ENCODE measurements around the gene CRAMP1.

The CRAMP1 gene

DNA sequence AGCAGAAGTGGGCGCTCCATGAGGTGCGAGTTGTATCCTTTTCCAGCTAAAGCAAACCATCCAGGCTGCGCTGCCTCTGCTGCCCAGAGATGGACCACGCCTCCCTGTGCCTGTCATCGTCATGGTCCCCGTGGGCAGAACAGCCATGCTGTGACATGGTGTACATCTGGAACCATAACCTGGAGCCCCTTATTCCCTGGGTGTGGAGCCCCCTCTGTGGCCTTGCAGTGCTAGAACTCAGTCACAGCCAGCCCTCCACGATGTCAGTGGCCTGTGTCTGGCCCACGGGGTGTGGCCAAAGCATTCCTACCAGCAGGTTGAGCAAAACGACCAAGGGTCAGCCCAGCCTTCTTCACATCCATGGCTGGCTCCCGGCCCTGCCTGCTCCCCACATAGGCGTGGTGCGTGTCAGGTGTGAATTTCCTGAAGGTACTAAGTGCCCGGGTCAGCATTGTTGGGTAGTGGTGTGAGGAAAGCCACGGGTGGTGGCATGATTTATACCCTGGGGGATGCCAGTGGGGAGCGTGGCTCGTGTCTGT, 43.2 kb downstream of the CRAMP1 start:
- no peak for DNase-seq (ENCODE audit: low read depth in 2 of 2, low spot score in 1 of 2)

GRCh38 chr16:1655909-1656807, 44.0 kb downstream of the CRAMP1 start:
- no peak for DNase-seq (ENCODE audit: low read depth in 2 of 2, low spot score in 1 of 2)

DNA sequence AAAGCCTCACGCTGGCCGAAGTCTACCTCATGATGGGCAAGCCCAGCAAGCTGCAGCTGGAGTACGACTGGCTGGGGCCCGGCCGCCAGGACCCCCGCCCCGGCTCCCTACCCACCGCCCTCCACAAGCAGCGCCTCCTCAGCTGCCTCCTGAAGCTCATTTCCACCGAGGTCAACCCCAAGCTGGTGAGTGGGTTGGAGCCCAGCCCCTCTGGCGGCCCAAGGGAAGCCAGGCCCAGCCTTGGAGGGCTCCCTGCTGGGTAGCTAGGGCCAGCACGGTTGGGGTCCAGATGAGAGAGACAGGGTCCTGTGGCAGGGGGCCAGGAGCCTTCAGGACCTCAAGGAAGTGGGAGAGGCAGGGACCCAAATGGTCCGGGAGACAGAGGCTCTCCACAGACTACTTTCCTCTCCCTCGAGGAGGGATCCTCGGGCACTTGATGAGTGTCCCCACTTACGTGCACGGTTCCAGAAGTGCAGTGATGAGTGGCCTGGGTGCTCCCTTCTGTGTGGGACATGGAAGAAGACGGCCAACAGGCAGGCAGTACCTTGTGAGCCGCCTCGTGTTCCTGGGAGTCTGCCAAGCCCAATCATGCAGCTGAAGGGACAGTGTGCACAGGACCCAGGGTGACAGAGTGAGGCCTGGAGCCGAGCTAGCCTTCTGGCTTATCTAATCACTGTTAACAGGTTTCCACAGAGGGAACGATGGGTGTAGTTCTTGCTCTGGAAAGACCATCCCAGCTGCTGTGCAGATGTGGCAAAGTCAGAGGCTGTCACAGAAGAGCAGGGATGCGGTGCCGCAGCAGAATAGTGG, 44.9 kb downstream of the CRAMP1 start:
- no peak for DNase-seq (ENCODE audit: low read depth in 2 of 2, low spot score in 1 of 2)

GRCh38 chr16:1657841-1658240, 45.7 kb downstream of the CRAMP1 start:
- DNase-seq (ENCODE audit: low read depth in 2 of 2, low spot score in 1 of 2) = no peak

DNA sequence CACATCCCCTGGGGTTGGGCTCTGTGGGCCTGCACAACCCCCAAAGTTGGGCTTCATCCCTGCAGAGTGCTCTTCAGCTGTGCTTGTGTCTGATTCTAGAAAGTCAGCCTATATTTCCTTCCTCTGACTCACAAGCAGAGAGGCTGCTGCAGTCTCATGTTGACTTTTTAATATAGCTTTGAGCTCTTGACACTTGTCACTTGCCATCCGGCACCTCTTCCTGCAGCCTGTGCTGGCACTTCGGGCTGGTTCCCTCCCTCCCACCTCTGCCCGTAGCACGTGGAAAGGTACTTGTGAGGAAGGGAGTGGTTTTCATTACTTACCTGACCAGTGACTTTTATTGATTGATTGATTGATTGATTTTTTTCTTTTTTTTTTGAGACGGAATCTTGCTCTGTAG, 46.9 kb downstream of the CRAMP1 start:
- DNase-seq (ENCODE audit: low read depth in 2 of 2, low spot score in 1 of 2) = no peak

- DNase-seq (ENCODE audit: low read depth in 2 of 2, low spot score in 1 of 2) = no peak
Measured at GRCh38 chr16:1661826-1662225, 49.7 kb downstream of the CRAMP1 start.

DNA sequence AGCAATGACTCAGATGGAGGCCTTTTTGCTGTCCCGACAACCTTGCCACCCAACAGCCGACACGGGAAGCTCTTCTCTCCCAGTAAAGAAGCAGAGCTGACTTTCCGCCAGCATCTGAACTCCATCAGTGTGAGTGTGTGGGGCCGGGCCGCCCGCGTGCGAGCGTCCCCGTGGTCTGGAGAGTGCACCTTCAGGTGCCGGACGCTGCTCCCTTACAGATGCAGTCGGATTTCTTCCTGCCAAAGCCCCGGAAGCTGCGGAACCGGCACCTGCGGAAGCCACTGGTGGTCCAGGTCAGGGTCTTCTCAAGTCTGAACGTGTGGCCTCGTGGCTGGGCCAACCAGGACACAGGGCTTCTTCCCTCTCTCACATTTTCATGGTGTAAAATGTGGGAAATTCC, 50.4 kb downstream of the CRAMP1 start:
- DNase-seq (ENCODE audit: low read depth in 2 of 2, low spot score in 1 of 2) = no peak

DNA sequence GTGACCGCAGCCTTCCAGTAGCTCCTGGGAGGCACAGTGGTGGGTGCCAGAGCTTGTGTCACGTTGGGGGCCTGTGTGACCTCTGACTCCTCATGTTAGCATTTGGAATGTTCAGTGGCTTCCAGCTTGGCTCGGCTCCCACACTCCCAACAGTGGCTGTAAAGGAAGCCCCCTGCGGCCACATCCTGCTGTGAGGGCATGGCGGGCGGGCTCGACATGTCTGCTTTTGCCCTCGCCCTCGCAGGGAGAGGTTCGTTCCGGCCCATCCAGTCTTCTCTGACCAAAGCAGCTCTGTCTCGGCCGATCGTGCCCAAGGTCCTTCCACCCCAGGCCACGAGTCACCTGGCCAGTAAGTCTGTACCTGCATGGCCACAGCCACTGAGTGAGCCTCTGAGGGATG, 53.7 kb downstream of the CRAMP1 start:
- no peak for DNase-seq (ENCODE audit: low read depth in 2 of 2, low spot score in 1 of 2)

- no peak for DNase-seq (ENCODE audit: low read depth in 2 of 2, low spot score in 1 of 2)
Measured at GRCh38 chr16:1666316-1666715, 54.2 kb downstream of the CRAMP1 start.

DNA sequence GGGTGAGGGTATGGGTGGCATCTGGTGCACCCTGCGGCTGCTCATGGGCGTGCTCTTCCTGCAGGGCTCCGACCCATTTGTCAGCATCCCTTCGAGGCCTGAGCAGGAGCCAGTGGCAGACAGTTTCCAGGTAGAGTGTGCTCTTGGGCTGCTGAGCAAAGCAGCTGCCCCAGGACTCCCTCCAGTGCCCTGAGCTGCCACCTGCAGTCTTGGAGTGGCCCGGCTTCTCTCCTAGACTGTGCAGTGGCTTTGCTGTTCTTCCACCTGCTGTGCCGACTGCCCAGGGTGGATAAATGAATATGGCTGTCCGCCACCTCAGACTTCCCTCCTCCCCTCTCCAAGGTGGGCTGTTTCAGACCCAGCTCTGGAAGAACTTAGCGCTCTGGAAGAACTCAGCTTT, 55.1 kb downstream of the CRAMP1 start:
- no peak for DNase-seq (ENCODE audit: low read depth in 2 of 2, low spot score in 1 of 2)

DNA sequence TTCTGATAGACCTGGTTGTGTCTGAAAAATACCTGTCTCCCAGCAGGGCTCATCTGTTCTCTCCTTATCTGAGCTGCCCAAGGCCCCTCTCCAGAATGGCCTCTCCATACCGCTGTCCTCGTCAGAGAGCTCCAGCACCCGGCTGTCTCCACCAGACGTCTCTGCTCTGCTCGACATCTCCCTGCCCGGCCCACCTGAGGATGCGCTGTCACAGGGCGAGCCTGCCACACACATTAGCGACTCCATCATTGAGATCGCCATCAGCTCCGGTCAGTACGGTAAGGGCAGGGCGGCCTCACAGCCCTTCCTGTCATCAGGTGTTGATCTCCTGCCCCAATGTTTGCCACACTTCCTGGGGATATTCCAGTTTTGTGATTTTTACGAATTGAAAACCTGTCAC, 55.8 kb downstream of the CRAMP1 start:
- no peak for DNase-seq (ENCODE audit: low read depth in 2 of 2, low spot score in 1 of 2)

- no peak for DNase-seq (ENCODE audit: low read depth in 2 of 2, low spot score in 1 of 2)
Measured at GRCh38 chr16:1668612-1669319, 56.6 kb downstream of the CRAMP1 start.

DNA sequence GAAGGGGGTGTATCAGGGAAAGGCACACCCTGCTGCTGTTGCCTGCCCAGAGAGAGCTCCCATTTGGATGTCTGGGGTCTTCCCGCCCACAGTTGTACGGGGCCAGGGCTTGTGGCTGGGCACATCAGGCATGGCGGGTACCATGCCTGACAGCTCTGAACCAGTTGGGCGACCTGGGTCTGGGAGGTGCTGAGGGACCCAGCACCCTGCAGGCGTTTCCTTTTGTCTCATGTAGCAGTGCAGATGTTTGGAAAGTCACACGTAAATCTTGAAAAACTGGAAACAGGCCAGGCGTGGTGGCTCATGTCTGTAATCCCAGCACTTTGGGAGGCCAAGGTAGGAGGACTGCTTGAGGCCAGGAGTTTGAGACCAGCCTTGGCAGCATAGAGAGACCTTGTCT, 57.5 kb downstream of the CRAMP1 start:
- no peak for DNase-seq (ENCODE audit: low read depth in 2 of 2, low spot score in 1 of 2)

GRCh38 chr16:1670371-1670770, 58.2 kb downstream of the CRAMP1 start:
- no peak for DNase-seq (ENCODE audit: low read depth in 2 of 2, low spot score in 1 of 2)

GRCh38 chr16:1670866-1671265, 58.7 kb downstream of the CRAMP1 start:
- no peak for DNase-seq (ENCODE audit: low read depth in 2 of 2, low spot score in 1 of 2)

- no peak for DNase-seq (ENCODE audit: low read depth in 2 of 2, low spot score in 1 of 2)
Measured at GRCh38 chr16:1673424-1674151, 61.4 kb downstream of the CRAMP1 start.

- no peak for DNase-seq (ENCODE audit: low read depth in 2 of 2, low spot score in 1 of 2)
Measured at GRCh38 chr16:1674306-1674705, 62.1 kb downstream of the CRAMP1 start.

GRCh38 chr16:1674751-1675664, 62.8 kb downstream of the CRAMP1 start:
- no peak for DNase-seq (ENCODE audit: low read depth in 2 of 2, low spot score in 1 of 2)

GRCh38 chr16:1676661-1677060, 64.5 kb downstream of the CRAMP1 start:
- no peak for DNase-seq (ENCODE audit: low read depth in 2 of 2, low spot score in 1 of 2)

- DNase-seq (ENCODE audit: low read depth in 2 of 2, low spot score in 1 of 2) = no peak
Measured at GRCh38 chr16:1677339-1677738, 65.2 kb downstream of the CRAMP1 start.
